HG02938 (cell line): ENCODE results near the gene ARMH2.
"Not testable (repeated sequence)": the region's sequence is repeated elsewhere in the genome, so short reads cannot be mapped to it uniquely, and the experiment has no call there.

Source experiments
- ATAC-seq: cut with Tn5 transposase; IDR thresholded peaks from one replicate; pipeline ENCODE4 v1.9.1; 2021; ENCODE audit warnings: mild to moderate bottlenecking, moderate library complexity; ENCODE audit not compliant: unreplicated experiment

Gene ARMH2

GRCh38 chr6:24765968-24766367 lies 32.7 kb downstream of the ARMH2 start:
- ATAC-seq, result not testable (repeated sequence)

DNA sequence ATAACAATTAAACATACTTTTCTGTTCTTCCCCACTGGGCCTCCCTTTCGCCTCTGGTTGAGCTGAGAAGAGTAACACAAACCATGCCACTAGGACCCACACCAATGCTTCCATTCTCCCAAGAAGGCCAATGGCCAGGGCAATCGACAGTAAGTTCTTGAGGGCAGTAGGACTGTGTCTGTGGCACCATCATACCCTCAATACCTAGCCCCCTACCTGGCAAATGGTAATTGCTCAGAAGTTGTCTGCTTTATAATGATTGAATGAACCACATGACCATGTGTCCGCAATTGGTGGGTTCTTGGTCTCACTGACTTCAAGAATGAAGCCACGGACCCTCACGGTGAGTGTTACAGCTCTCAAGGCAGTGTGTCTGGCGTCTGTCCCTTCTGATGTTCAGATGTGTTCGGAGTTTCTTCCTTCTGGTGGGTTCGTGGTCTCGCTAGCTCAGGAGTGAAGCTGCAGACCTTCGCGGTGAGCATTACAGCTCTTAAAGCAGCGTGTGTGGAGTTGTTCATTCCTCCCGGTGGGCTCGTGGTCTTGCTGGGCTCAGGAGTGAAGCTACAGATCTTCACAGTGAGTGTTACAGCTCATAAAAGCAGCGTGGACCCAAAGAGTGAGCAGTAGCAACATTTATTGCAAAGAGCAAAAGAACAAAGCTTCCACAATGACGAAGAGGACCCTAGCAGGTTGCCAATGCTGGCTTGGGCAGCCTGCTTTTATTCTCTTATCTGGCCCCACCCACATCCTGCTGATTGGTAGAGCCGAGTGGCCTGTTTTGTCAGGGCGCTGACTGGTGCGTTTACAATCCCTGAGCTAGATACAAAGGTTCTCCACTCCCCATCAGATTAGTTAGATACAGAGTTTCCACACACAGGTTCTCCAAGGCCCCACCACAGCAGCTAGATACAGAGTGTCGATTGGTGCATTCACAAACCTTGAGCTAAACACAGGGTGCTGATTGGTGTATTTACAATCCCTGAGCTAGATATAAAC lies 33.6 kb downstream of the ARMH2 start:
- ATAC-seq, result not testable (repeated sequence)

DNA sequence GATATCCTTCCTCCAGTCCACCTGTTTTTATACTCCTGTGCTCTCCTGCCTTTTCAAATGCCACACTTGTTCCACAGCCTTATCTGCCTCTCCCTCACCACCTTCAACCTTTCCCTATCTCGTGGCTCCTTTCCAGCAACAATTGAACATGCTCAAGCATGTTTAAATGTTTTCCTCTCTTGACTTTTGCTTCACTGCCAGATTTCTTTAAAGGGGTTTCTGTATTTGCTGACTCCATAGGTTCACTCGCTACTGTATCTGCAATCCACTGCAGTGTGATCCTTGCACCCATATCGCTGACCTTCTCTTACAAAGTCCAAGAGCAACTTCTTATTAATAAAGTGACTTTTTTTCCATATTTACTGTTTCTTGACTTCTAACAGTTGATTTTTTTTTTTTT lies 35.1 kb downstream of the ARMH2 start:
- no peak for ATAC-seq

DNA sequence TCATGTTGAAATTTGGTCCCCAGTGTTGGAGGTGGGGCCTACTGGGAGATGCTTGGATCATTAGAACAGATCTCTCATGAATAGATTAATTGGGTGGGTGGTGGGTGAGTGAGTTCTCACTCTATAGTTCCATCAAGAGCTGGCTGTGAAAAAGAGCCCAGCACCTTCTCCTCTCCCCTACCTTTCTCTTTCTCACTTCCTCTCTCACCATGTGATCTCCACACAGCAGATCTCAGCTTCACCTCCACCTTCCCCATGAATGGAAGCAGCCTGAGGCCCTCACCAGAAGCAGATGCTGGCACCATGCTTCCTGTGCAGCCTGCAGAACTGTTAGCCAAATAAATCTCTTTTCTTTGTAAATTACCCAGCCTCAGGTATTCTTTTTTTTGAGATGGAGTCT lies 36.9 kb downstream of the ARMH2 start:
- ATAC-seq, result no peak

GRCh38 chr6:24761193-24761835 lies 37.4 kb downstream of the ARMH2 start:
- ATAC-seq, result no peak

GRCh38 chr6:24760210-24760609 lies 38.5 kb downstream of the ARMH2 start:
- no peak for ATAC-seq

GRCh38 chr6:24759718-24760117 lies 39.0 kb downstream of the ARMH2 start:
- ATAC-seq, result no peak

DNA sequence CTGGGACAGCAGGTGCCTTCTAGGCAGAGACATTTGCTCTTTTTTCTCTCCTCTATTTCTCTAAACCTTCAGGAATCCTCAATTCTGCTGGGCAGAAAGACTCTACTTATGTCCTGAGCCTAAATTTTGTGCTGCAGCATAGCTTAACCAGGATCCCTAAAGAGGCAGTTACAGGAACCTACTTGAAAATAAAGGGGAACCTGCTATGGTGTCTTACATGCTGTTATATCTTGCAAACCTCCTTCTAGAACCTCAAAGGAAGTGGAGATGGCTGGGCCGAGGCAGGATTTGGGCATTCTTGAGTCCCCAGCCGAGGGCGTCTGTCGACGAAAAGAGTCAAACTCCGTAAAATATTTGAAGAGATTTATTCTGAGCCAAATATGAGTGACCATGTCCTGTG lies 41.1 kb downstream of the ARMH2 start:
- ATAC-seq, result no peak

DNA sequence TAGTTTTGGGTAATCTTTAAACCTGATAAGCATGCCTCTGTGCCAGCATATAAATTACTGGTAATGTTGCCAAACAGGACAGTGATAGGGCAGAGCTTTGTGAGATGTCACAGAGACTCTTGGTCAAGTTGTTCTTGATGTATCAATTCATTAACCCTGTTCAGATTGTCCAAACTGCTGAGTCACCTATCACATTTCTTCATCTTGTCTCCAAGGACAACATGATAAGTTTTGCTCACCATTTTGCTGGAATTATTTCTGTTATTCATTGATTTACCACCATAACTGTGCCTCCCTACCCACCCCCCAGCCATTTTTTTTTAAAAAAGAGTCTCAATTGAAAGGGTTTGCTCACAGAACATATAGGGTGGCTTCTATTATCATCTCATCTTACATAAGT lies 43.4 kb downstream of the ARMH2 start:
- ATAC-seq, result no peak

DNA sequence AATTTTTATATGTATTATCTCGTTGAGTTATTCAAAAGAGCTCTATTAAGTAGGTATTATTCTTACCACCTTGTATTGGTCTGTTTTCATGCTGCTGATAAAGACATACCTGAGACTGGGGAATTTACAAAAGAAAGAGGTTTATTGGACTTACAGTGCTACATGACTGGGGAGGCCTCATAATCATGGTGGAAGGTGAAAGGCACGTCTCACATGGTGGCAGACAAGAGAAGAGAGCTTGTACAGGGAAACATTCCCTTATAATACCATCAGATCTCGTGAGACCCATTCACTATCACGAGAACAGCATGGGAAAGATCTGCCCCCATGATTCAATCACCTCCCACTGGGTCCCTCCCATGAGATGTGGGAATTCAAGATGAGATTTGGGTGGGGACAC lies 44.3 kb downstream of the ARMH2 start:
- ATAC-seq, result not testable (repeated sequence)

- ATAC-seq, result no peak
Measured at GRCh38 chr6:24753545-24753944, 45.2 kb downstream of the ARMH2 start.

DNA sequence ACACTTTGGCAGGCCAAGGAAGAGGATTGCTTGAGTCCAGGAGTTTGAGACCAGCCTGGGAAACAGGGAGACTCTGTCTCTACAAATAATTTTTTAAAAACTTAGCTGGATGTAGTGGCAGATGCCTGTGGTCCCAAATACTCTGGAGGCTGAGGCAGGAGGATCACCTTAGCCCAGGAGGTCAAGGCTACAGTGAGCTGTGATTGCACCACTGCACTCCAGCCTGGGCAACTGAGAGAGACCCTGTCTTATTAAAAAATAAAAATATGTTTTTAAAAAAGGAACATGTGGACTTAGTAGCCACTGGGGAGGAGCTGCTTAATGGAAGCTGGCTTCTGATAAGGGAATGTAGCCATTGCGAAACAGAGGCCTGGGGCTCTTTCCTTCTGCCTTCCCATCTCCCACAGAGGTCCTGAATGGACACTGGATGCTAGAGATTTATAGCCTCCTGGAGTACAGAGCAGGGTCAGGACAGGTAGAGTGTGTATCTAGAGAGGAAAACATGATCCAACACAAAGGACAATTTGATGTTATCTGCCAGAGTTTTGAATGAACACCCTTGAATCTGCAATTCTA lies 45.7 kb downstream of the ARMH2 start:
- no peak for ATAC-seq

GRCh38 chr6:24752503-24752902 lies 46.2 kb downstream of the ARMH2 start:
- ATAC-seq, result no peak

DNA sequence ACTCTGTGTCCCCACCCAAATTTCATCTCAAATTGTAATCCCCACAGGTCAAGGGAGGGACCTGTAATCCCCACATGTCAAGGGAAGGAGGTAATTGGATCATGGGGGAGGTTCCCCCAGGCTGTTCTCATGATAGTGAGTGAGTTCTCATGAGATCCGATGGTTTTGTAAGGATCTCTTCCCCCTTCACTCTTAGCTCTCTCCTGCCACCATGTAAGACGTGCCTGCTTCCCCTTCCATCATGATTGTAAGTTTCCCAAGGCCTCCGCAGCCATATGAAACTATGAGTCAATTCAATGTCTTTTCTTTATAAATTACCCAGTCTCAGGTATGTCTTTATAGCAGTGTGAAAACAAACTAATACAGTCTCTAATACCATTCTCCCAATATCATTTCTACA lies 47.8 kb downstream of the ARMH2 start:
- not testable (repeated sequence) for ATAC-seq

GRCh38 chr6:24749297-24749696 lies 49.4 kb downstream of the ARMH2 start:
- ATAC-seq, result no peak
